ENCODE measurements around the gene TTL. TPM values are rescaled to one million over a fixed set of nuclear protein-coding genes. Genes with fewer than 3 reads are reported as not detected.
A peak's percentile ranks its signal among the peaks of the same experiment; 100 is the strongest.

Gene TTL
- polyA plus RNA-seq, 3 donors = 2.7 to 13.9 (median 5.4) TPM

DNA sequence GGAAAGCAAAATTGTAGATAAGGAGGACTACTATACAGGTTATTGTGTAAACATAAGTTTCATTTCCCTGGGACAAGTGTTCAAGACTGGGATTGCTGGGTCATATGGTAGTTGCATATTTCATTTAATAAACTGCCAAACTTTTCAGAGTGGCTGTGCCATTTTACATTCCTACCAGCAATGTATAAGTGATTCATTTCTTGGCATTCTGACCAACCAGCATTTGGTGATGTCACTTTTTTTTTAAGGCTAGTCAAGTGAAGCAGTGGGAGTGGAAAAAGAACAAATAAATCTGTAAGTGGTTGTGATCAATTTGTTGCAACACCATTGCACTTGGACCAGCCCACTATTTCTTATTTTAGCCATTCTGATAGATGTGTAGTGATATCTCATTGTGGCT, 97.3 kb downstream of the TTL start:
- Histone ChIP-seq H3K79me2 (ENCODE audit: insufficient read depth, low read length) (no peaks in the 10 kb centered on the region), H4K20me1 (ENCODE audit: insufficient read depth, low read length) (no peaks in the 10 kb centered on the region), H3K9me3 (replicated peaks in 1 of 2; ENCODE audit: control insufficient read depth in 1 of 2, insufficient read depth in 1 of 2, low read length in 2 of 2) (no peaks in the 10 kb centered on the region), H3K36me3 (replicated peaks in 1 of 2; ENCODE audit: control insufficient read depth in 1 of 2, insufficient read depth in 2 of 2, low read length in 2 of 2) (peaks cover 24 to 30% of the 10 kb centered on the region in 2 donors), H3K27ac (ENCODE audit: low read depth in 1 of 2, low read length in 2 of 2) (no peak overlapping the region), H2AFZ (ENCODE audit: insufficient read depth, low read depth, low read length, poor library complexity, severe bottlenecking) (no peak overlapping the region), H3K27me3 (ENCODE audit: control insufficient read depth in 2 of 2, insufficient read depth in 2 of 2, low read length in 2 of 2) (no peaks in the 10 kb centered on the region), H3K9ac (ENCODE audit: insufficient read depth, low read length, poor library complexity, severe bottlenecking) (no peak overlapping the region), H3K4me3 (replicated peaks in 1 of 3; ENCODE audit: low read depth in 2 of 3, low read length in 3 of 3) (no peak overlapping the region), H3K4me1 (ENCODE audit: control insufficient read depth in 1 of 2, insufficient read depth in 2 of 2, low read length in 2 of 2) (peaks cover 14% of the 10 kb centered on the region in 2 donors), H3K4me2 (replicated peaks; ENCODE audit: extremely low read depth, low read length, poor library complexity, severe bottlenecking) (no peak overlapping the region)
- intact Hi-C loops (cut with micrococcal nuclease) = no loop called here
- Mint-ChIP-seq H3K27me3 (ENCODE audit: low read depth in 3 of 3) (no peaks in the 10 kb centered on the region), H3K36me3 (peaks cover 25 to 33% of the 10 kb centered on the region in 2 donors), H3K4me3 (no peak overlapping the region), H3K9me3 (peaks cover 0 to 2% (median 0%) of the 10 kb centered on the region in 7 donors), H3K4me1 (peaks cover 23% of the 10 kb centered on the region), H3K27ac (no peak overlapping the region)
- TF ChIP-seq, protein P1, sequence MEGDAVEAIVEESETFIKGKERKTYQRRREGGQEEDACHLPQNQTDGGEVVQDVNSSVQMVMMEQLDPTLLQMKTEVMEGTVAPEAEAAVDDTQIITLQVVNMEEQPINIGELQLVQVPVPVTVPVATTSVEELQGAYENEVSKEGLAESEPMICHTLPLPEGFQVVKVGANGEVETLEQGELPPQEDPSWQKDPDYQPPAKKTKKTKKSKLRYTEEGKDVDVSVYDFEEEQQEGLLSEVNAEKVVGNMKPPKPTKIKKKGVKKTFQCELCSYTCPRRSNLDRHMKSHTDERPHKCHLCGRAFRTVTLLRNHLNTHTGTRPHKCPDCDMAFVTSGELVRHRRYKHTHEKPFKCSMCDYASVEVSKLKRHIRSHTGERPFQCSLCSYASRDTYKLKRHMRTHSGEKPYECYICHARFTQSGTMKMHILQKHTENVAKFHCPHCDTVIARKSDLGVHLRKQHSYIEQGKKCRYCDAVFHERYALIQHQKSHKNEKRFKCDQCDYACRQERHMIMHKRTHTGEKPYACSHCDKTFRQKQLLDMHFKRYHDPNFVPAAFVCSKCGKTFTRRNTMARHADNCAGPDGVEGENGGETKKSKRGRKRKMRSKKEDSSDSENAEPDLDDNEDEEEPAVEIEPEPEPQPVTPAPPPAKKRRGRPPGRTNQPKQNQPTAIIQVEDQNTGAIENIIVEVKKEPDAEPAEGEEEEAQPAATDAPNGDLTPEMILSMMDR (IDR thresholded peaks at IDR 0.05) = no peak
- peak in 2 of 3 donors; percentile 7 to 20 for DNase-seq

DNA sequence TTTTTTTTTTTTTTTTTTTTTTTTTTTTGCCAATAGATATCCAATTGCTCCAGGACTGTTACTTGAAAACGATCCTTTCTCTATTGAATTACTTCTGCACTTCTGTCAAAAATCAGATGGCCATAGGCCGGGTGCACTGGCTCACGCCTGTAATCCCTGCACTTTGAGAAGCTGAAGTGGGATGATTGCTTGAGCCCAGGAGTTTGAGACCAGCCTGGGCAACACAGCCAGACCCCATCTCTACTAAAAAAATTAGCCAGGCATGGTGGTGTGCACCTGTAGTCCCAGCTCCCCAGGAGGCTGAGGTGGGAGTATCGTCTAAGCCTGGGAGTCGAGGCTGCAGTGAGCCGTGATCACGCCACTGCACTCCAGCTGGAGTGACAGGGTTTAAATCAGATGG, 98.1 kb downstream of the TTL start:
- Mint-ChIP-seq H3K4me3 (no peak overlapping the region), H3K36me3 (peaks cover 18 to 25% of the 10 kb centered on the region in 2 donors), H3K27me3 (ENCODE audit: low read depth in 3 of 3) (no peaks in the 10 kb centered on the region), H3K27ac (peak overlapping the region in 1 of 7 donors; percentile 25), H3K4me1 (peaks cover 29% of the 10 kb centered on the region), H3K9me3 (peaks cover 0 to 5% (median 0%) of the 10 kb centered on the region in 7 donors)
- Histone ChIP-seq H3K27me3 (ENCODE audit: control insufficient read depth in 2 of 2, insufficient read depth in 2 of 2, low read length in 2 of 2) (no peaks in the 10 kb centered on the region), H2AFZ (ENCODE audit: insufficient read depth, low read depth, low read length, poor library complexity, severe bottlenecking) (no peak overlapping the region), H3K4me2 (replicated peaks; ENCODE audit: extremely low read depth, low read length, poor library complexity, severe bottlenecking) (no peak overlapping the region), H3K4me1 (ENCODE audit: control insufficient read depth in 1 of 2, insufficient read depth in 2 of 2, low read length in 2 of 2) (peaks cover 18 to 21% of the 10 kb centered on the region in 2 donors), H3K9ac (ENCODE audit: insufficient read depth, low read length, poor library complexity, severe bottlenecking) (no peak overlapping the region), H3K4me3 (replicated peaks in 1 of 3; ENCODE audit: low read depth in 2 of 3, low read length in 3 of 3) (no peak overlapping the region), H3K9me3 (replicated peaks in 1 of 2; ENCODE audit: control insufficient read depth in 1 of 2, insufficient read depth in 1 of 2, low read length in 2 of 2) (no peaks in the 10 kb centered on the region), H3K79me2 (ENCODE audit: insufficient read depth, low read length) (no peaks in the 10 kb centered on the region), H3K27ac (ENCODE audit: low read depth in 1 of 2, low read length in 2 of 2) (no peak overlapping the region), H3K36me3 (replicated peaks in 1 of 2; ENCODE audit: control insufficient read depth in 1 of 2, insufficient read depth in 2 of 2, low read length in 2 of 2) (peaks cover 16 to 21% of the 10 kb centered on the region in 2 donors), H4K20me1 (ENCODE audit: insufficient read depth, low read length) (no peaks in the 10 kb centered on the region)
- intact Hi-C loops (cut with micrococcal nuclease) = loop anchor here (5.0 kb wide), 2 partner anchors 98 to 523 kb away; partner anchors contain the start of genes TMEM87B (in 1 of the 2) and TTL (in 1 of the 2)
- TF ChIP-seq, protein P1 (IDR thresholded peaks at IDR 0.05) = no peak
- no peak for DNase-seq
- no CpG with 5 or more reads among the region's 7 CpGs for WGBS (ENCODE audit: insufficient coverage)

Data from CD14-positive monocyte (primary cell).